GM10266 (cell line): Measurements from ENCODE around the gene TDRD10.

Source experiments
- DNase-seq: peaks from one replicate; pipeline ENCODE4 v3.0.0; 2012; ENCODE audit errors: extremely low spot score
- CTCF ChIP-seq: IDR thresholded peaks from 2 replicates; pipeline ENCODE4 v1.5.1; 2012; ENCODE audit warnings: mild to moderate bottlenecking, low read depth; ENCODE audit not compliant: control insufficient read depth, insufficient read depth; ENCODE audit errors: missing control alignments

Gene TDRD10

GRCh38 chr1:154502066-154502743, at the start of gene TDRD10, which contains the start of gene SHE:
TSS of gene TDRD10 (plus strand) at chr1:154502219. CDS start at chr1:154506904, 4,685 bp downstream.
TSS of gene SHE (minus strand) at chr1:154502412. CDS start at chr1:154502026, 386 bp downstream.
- peak; percentile 69 for DNase-seq

GRCh38 chr1:154453161-154453560, 48.9 kb upstream of the TDRD10 start:
- no peak for DNase-seq
- TF ChIP-seq CTCF = no peak

More at GRCh38 chr1:154502066-154502743, at the start of gene TDRD10, which contains the start of gene SHE:
- TF ChIP-seq CTCF = no peak

GRCh38 chr1:154453574-154454352, 48.3 kb upstream of the TDRD10 start:
- DNase-seq = no peak
- TF ChIP-seq CTCF = no peak

- TF ChIP-seq CTCF = no peak
- DNase-seq = no peak
Measured at GRCh38 chr1:154454386-154455120, 47.5 kb upstream of the TDRD10 start.

GRCh38 chr1:154456631-154457030, 45.4 kb upstream of the TDRD10 start:
- DNase-seq = no peak

GRCh38 chr1:154459080-154459479, 42.9 kb upstream of the TDRD10 start:
- no peak for DNase-seq
- no peak for TF ChIP-seq CTCF

More at GRCh38 chr1:154456631-154457030, 45.4 kb upstream of the TDRD10 start:
- TF ChIP-seq CTCF = no peak
